Astrocyte (in vitro differentiated cells and primary cell): ENCODE data around the gene CHGA.

Experiments used
- CTCF ChIP-seq: IDR thresholded peaks from 2 replicates; pipeline ENCODE4 v1.5.1; 2011; ENCODE audit warnings: low read depth, mild to moderate bottlenecking, inconsistent platforms, low read length, moderate library complexity; ENCODE audit not compliant: insufficient read depth
- EZH2 ChIP-seq: IDR thresholded peaks from 2 replicates; pipeline ENCODE4 v1.6.1; 2012; ENCODE audit warnings: mild to moderate bottlenecking, low read length, inconsistent platforms; ENCODE audit not compliant: insufficient read depth

GRCh38 chr14:92944976-92945375 lies 22.0 kb downstream of the CHGA start:
- TF ChIP-seq CTCF = no peak
- TF ChIP-seq EZH2 = no peak
